ENCODE data around the gene CPSF4L.

- no peak for TF ChIP-seq POLR2AphosphoS5 (IDR thresholded peaks at IDR 0.05)
- TF ChIP-seq, protein P1, sequence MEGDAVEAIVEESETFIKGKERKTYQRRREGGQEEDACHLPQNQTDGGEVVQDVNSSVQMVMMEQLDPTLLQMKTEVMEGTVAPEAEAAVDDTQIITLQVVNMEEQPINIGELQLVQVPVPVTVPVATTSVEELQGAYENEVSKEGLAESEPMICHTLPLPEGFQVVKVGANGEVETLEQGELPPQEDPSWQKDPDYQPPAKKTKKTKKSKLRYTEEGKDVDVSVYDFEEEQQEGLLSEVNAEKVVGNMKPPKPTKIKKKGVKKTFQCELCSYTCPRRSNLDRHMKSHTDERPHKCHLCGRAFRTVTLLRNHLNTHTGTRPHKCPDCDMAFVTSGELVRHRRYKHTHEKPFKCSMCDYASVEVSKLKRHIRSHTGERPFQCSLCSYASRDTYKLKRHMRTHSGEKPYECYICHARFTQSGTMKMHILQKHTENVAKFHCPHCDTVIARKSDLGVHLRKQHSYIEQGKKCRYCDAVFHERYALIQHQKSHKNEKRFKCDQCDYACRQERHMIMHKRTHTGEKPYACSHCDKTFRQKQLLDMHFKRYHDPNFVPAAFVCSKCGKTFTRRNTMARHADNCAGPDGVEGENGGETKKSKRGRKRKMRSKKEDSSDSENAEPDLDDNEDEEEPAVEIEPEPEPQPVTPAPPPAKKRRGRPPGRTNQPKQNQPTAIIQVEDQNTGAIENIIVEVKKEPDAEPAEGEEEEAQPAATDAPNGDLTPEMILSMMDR (IDR thresholded peaks at IDR 0.05): no peak
Measured at GRCh38 chr17:73237714-73238113, 24.0 kb downstream of the CPSF4L start.
